Mammary epithelial cell (primary cell): Measurements from ENCODE around the gene RAD51B.

Experiments
- CTCF ChIP-seq, 2 donors: IDR thresholded peaks in 1 of 2; conservative IDR thresholded peaks in 1 of 2; 2 replicates each; pipeline ENCODE4 v1.5.1; 2011 to 2012; ENCODE audit warnings: inconsistent platforms in 2 of 2, low read length in 2 of 2, mild to moderate bottlenecking in 2 of 2, control low read depth in 1 of 2, low read depth in 1 of 2; ENCODE audit not compliant: insufficient read depth in 1 of 2; ENCODE audit errors: extremely low read depth in 1 of 2
- EZH2 ChIP-seq: IDR thresholded peaks from 2 replicates; pipeline ENCODE4 v1.6.1; 2012; ENCODE audit warnings: low read length, inconsistent platforms, borderline replicate concordance

GRCh38 chr14:68607081-68607866, 787.7 kb downstream of the RAD51B start:
- TF ChIP-seq CTCF (conservative IDR thresholded peaks at IDR 0.05 in 1 of 2, IDR thresholded peaks at IDR 0.05 in 1 of 2; ENCODE audit: extremely low read depth in 1 of 2, insufficient read depth in 1 of 2, low read depth in 1 of 2, low read length in 2 of 2): no peak
- no peak for TF ChIP-seq EZH2
